ENCODE results near the gene TUBGCP3.

Gene TUBGCP3

DNA sequence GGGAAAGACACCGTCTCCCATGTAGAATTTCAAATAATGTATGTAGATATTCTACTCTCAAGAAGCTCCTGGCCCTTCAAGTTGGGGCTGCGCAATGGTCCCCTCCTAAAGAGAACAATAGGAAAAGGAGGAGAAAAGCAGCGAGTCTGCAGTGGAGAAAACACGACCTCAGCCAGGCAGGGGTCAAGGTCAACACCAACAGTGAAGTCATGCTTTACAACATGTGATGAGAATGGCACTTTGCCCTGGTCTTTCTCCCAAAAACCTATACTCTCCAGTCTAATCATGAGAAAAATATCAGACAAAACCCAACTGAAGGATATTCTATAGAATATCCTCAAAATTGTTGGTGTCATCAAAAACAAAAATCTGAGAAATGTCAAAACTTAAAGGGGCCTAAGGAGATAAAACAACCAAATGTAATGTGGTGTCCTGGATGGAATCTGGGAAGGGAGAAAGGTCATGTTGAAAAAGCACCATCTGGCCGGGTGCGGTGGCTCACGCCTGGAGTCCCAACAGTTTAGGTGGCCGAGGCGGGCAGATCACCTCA is 110.8 kb downstream of the TUBGCP3 start:
- Histone ChIP-seq H3K36me3 (ENCODE audit: insufficient read depth, low read length) (no peaks in the 10 kb centered on the region), H3K9me3 (ENCODE audit: control insufficient read depth, insufficient read depth, low read length) (0 out of 2 replicates have a peak, but pooled peaks cover 4% of the 10 kb centered on the region), H3K9ac (ENCODE audit: low read depth, low read length) (no peak overlapping the region), H3K4me1 (ENCODE audit: insufficient read depth, low read length) (no peaks in the 10 kb centered on the region)

GRCh38 chr13:112475889-112476288 is 112.1 kb downstream of the TUBGCP3 start:
- H3K9ac ChIP-seq (ENCODE audit: low read depth, low read length) = no peak overlapping the region
- no peaks in the 10 kb centered on the region for H3K9me3 ChIP-seq (ENCODE audit: control insufficient read depth, insufficient read depth, low read length)
- H3K4me1 ChIP-seq (ENCODE audit: insufficient read depth, low read length) = no peaks in the 10 kb centered on the region
- H3K36me3 ChIP-seq (ENCODE audit: insufficient read depth, low read length) = no peaks in the 10 kb centered on the region

DNA sequence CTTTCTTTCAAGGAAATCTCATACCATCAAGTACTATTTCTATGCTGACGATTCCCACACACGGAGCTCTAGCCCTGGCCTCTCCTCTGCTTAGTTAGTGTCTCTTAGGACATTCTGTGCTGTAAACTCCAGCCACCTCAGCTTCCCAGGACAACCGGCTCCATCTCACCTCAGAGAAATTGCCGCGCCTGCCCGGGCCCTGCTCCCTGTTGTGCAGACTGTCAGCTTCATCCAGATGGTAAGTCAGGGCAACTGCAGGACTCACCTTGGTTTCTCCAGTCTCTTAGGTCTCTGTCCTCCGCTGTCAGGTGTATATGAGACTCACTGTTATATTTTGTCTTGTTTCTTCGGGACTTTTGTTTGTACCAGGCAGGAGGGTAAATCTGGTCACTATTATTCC is 113.1 kb downstream of the TUBGCP3 start:
- H3K9me3 ChIP-seq (ENCODE audit: control insufficient read depth, insufficient read depth, low read length) = no peaks in the 10 kb centered on the region
- no peaks in the 10 kb centered on the region for H3K4me1 ChIP-seq (ENCODE audit: insufficient read depth, low read length)
- no peak overlapping the region for H3K9ac ChIP-seq (ENCODE audit: low read depth, low read length)
- H3K36me3 ChIP-seq (ENCODE audit: insufficient read depth, low read length) = no peaks in the 10 kb centered on the region

GRCh38 chr13:112473818-112474217 is 114.1 kb downstream of the TUBGCP3 start:
- H3K9ac ChIP-seq (ENCODE audit: low read depth, low read length) = no peak overlapping the region
- H3K36me3 ChIP-seq (ENCODE audit: insufficient read depth, low read length) = no peaks in the 10 kb centered on the region
- no peaks in the 10 kb centered on the region for H3K4me1 ChIP-seq (ENCODE audit: insufficient read depth, low read length)
- no peaks in the 10 kb centered on the region for H3K9me3 ChIP-seq (ENCODE audit: control insufficient read depth, insufficient read depth, low read length)

- H3K9me3 ChIP-seq (ENCODE audit: control insufficient read depth, insufficient read depth, low read length) = no peaks in the 10 kb centered on the region
- H3K9ac ChIP-seq (ENCODE audit: low read depth, low read length) = no peak overlapping the region
- no peaks in the 10 kb centered on the region for H3K36me3 ChIP-seq (ENCODE audit: insufficient read depth, low read length)
- no peaks in the 10 kb centered on the region for H3K4me1 ChIP-seq (ENCODE audit: insufficient read depth, low read length)
These were observed 118.7 kb downstream of the TUBGCP3 start for GRCh38 chr13:112469071-112469745.

DNA sequence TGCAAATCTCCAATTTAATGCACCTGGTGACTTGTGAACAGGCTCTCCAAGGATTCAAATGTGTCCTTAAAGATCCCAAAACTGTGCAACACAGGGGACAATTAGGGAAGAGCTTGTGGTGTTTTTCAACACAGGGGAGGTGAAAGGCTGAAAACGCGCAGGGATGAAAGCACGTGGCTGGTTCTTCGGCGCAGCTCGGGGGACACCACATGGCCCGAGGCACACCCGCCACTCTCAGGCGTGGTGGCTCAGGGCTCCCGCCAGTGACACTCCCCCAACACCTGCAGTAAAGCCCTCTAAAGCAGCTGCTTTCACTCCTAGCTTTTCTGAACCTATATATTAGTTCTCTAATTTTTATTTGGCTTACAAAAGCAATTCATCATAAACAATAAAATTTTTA is 119.9 kb downstream of the TUBGCP3 start:
- Histone ChIP-seq H3K36me3 (ENCODE audit: insufficient read depth, low read length) (no peaks in the 10 kb centered on the region), H3K9me3 (ENCODE audit: control insufficient read depth, insufficient read depth, low read length) (no peaks in the 10 kb centered on the region), H3K4me1 (ENCODE audit: insufficient read depth, low read length) (no peaks in the 10 kb centered on the region), H3K9ac (ENCODE audit: low read depth, low read length) (no peak overlapping the region)

- H3K4me1 ChIP-seq (ENCODE audit: insufficient read depth, low read length) = no peaks in the 10 kb centered on the region
- peak overlapping the region; percentile 0; the same call in 1 of the 2 replicates for H3K9ac ChIP-seq (ENCODE audit: low read depth, low read length)
- H3K36me3 ChIP-seq (ENCODE audit: insufficient read depth, low read length) = no peaks in the 10 kb centered on the region
- H3K9me3 ChIP-seq (ENCODE audit: control insufficient read depth, insufficient read depth, low read length) = no peaks in the 10 kb centered on the region
These were observed 120.7 kb downstream of the TUBGCP3 start for GRCh38 chr13:112467236-112467635.

DNA sequence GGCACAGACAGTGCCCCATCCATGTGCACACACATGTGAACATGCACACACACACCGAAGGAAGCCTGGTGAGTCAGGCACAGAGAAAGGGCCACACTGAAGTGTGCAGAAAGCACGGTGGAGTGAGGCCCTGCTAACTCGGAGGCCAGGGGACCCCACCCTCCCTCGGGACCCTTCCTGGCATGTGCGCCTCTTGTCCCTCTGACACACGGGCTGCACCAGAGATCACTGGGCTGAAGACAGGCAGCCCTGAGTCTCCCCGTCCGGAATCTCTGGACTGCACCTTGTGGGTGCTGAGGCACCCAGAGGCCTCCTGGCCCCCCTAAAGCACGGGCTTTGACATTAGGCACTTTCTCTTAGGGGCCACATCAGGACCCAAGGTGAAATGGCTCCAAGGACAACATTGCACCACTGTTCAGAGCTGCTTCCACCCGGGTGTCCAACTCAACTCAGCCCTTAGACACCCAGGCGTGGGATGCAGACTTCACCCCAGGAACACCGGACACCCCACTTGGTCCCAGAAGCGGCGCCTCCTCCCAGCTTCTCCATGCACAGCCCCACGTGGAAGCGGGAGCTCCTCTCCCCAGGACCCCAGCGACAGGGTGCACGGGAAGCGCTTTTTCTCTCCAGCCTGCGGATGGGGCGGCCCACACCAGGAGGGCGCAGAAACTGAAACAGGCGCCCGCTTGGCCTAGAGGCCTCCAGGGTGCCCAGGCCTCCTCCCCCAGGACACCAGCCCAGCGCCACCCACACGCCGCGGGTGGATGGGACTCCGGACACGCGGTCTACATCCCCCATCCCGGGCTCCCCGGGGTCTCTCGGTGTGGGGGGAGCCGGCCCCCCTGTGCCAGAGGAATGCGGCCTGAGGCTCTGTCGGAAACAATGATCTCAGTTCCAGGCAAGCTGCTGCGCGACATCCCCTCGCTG is 121.6 kb downstream of the TUBGCP3 start:
- Histone ChIP-seq H3K9ac (ENCODE audit: low read depth, low read length) (peak overlapping the region; percentile 0; the same call in 1 of the 2 replicates), H3K36me3 (ENCODE audit: insufficient read depth, low read length) (no peaks in the 10 kb centered on the region), H3K9me3 (ENCODE audit: control insufficient read depth, insufficient read depth, low read length) (no peaks in the 10 kb centered on the region), H3K4me1 (ENCODE audit: insufficient read depth, low read length) (no peaks in the 10 kb centered on the region)

DNA sequence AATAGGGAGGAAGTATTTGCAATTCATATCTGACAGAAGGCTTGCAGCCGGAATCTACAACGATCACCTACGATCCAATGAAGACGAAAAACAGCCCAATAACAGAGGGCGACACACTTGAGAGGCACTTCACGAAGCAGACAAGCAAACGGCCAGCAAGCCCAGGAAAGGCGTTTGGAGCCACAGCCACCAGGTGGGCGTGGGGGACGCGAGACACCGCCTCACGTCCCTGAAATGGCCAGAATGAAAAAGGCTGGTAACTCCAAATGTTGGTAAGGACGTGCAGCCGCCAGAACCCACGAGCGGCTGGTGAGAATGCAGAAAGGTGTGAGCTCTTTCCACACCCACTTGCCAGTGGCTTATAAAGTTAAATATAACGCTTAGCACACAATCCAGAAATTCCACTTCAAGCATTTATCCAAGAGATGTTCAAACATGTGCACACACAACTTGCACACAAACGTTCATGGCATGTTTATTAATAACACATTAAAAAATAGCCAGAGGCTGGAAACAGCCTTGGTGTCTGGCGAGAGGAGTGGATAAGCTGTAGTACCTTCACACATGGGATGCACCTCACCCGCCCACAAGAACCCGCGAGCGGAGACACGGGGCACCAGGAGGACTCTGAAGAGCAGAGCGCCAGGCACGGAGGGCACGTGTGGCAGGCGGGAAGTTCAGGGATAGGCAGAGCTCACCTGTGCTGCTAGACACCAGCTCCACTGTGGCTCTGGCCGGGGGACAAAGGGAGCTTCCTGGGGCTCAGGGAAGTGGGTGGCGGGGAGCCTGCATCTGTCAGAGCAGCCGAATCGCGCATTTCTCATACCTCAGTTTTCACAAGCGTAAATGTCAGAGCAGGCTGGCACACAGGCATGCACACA is 122.5 kb downstream of the TUBGCP3 start:
- Histone ChIP-seq H3K4me1 (ENCODE audit: insufficient read depth, low read length) (no peaks in the 10 kb centered on the region), H3K9ac (ENCODE audit: low read depth, low read length) (no peak overlapping the region), H3K36me3 (ENCODE audit: insufficient read depth, low read length) (no peaks in the 10 kb centered on the region), H3K9me3 (ENCODE audit: control insufficient read depth, insufficient read depth, low read length) (no peaks in the 10 kb centered on the region)

- H3K36me3 ChIP-seq (ENCODE audit: insufficient read depth, low read length) = no peaks in the 10 kb centered on the region
- no peaks in the 10 kb centered on the region for H3K9me3 ChIP-seq (ENCODE audit: control insufficient read depth, insufficient read depth, low read length)
- no peaks in the 10 kb centered on the region for H3K4me1 ChIP-seq (ENCODE audit: insufficient read depth, low read length)
- H3K9ac ChIP-seq (ENCODE audit: low read depth, low read length) = no peak overlapping the region
These were observed 123.2 kb downstream of the TUBGCP3 start for GRCh38 chr13:112464720-112465119.

GRCh38 chr13:112462408-112462807 is 125.5 kb downstream of the TUBGCP3 start:
- H3K36me3 ChIP-seq (ENCODE audit: insufficient read depth, low read length) = no peaks in the 10 kb centered on the region
- H3K4me1 ChIP-seq (ENCODE audit: insufficient read depth, low read length) = no peaks in the 10 kb centered on the region
- H3K9ac ChIP-seq (ENCODE audit: low read depth, low read length) = no peak overlapping the region
- no peaks in the 10 kb centered on the region for H3K9me3 ChIP-seq (ENCODE audit: control insufficient read depth, insufficient read depth, low read length)

DNA sequence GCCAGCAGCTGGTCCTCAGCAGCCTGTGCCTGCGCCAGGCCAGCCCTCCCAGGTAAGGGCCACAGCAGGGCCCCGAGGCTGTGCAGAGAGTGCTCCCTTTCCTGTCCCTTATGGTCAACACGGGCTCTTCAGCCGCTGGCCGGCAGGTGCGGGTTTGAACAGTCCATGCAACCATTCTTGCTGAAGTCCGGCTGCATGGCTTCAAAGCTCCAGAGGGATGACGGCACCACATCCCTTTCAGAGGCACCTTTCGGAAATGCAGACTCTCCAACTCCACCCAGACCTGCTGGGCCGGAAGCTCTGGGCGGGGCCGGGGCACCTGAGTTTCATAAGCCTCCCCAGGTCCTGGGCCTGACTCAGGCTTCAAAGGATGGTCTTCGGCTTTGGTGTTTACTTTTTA is 130.5 kb downstream of the TUBGCP3 start:
- no peaks in the 10 kb centered on the region for H3K36me3 ChIP-seq (ENCODE audit: insufficient read depth, low read length)
- no peak overlapping the region for H3K9ac ChIP-seq (ENCODE audit: low read depth, low read length)
- H3K4me1 ChIP-seq (ENCODE audit: insufficient read depth, low read length) = no peaks in the 10 kb centered on the region
- no peaks in the 10 kb centered on the region for H3K9me3 ChIP-seq (ENCODE audit: control insufficient read depth, insufficient read depth, low read length)

GRCh38 chr13:112457081-112457480 is 130.9 kb downstream of the TUBGCP3 start:
- H3K36me3 ChIP-seq (ENCODE audit: insufficient read depth, low read length) = no peaks in the 10 kb centered on the region
- H3K9me3 ChIP-seq (ENCODE audit: control insufficient read depth, insufficient read depth, low read length) = no peaks in the 10 kb centered on the region
- no peak overlapping the region for H3K9ac ChIP-seq (ENCODE audit: low read depth, low read length)
- no peaks in the 10 kb centered on the region for H3K4me1 ChIP-seq (ENCODE audit: insufficient read depth, low read length)

Measured in ES-I3 (cell line).